ENCODE results near the gene TTC13. TPM values are rescaled to one million over a fixed set of nuclear protein-coding genes. Genes with fewer than 3 reads are reported as not detected.

Gene TTC13
- total and polyA plus RNA-seq, 2 of the 4 experiments (the other 2 are of a cell fraction): 6.1 to 9.1 TPM

Small RNA genes lying within 50 kb of the gene (microRNA-seq; reads per million reads assigned to microRNA genes)
- not detected for gene RN7SL837P (ENCODE audit: insufficient read depth, insufficient read length)

Small RNA genes lying within 50 kb of the gene (small RNA-seq; reads per million reads assigned to genes)
- gene RN7SL837P: 0 reads per million in 5 experiments

Other genes starting within 250 kb of the TTC13 start
- not detected in 2 replicates for gene CAPN9, start 231.5 kb downstream of the TTC13 start, total RNA-seq (2012; rRNA removed)
- not detected in 2 replicates for gene CAPN9, start 231.5 kb downstream of the TTC13 start, polyA plus RNA-seq (2012; rRNA removed)
- 74.4 and 76.2 TPM in 2 replicates for gene C1orf198, start 110.3 kb downstream of the TTC13 start, total RNA-seq (2012; rRNA removed)
- 63.9 and 67.4 TPM in 2 replicates for gene C1orf198, start 110.3 kb downstream of the TTC13 start, polyA plus RNA-seq (2012; rRNA removed)
- 19.0 and 26.7 TPM in 2 replicates for gene ARV1, start 233 bp upstream of the TTC13 start, total RNA-seq (2012; rRNA removed)
- gene ARV1, start 233 bp upstream of the TTC13 start, polyA plus RNA-seq (2012; rRNA removed): 18.9 and 22.9 TPM in 2 replicates
- 6.8 and 7.5 TPM in 2 replicates for gene FAM89A, start 61.4 kb upstream of the TTC13 start, total RNA-seq (2012; rRNA removed)
- 8.1 and 8.5 TPM in 2 replicates for gene FAM89A, start 61.4 kb upstream of the TTC13 start, polyA plus RNA-seq (2012; rRNA removed)
- gene TRIM67, start 183.2 kb upstream of the TTC13 start, total RNA-seq (2012; rRNA removed): not detected in 2 replicates
- gene TRIM67, start 183.2 kb upstream of the TTC13 start, polyA plus RNA-seq (2012; rRNA removed): not detected in 2 replicates